Stromal cell of bone marrow (primary cell): ENCODE results near the gene DNAJA4.

Experiments used
- DNase-seq: peaks from one replicate; pipeline ENCODE4 v3.0.0-alpha.2; 2012; ENCODE audit warnings: low read depth

DNAJA4 gene

DNA sequence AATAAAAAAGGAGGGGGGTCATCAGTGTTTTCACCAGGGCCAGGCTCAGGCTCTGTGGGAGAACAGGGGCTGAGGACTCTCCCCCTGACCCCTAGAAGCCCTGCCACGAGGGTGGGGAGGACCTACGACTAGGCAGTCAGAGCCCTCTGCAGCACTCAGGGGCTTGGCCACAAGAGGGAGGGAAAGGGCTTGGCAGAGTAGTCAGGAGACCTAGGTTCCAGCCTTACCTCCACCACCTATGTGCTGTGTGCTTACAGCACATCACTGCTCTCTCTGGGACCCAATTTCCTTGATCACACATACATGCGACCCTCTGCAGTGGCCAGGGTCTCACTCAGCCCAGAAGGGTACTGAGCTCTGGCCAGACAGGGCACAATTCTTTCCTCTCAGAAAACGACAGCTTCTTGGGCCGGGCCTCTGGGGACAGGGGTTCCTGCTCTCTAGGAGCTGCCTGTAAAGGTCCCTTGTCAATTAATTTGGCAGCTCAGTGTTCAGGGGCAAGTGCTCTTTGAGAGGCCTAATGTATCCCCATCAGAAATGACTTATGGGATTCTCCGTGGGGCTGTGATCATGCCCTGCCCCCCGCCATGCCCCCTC, 51.4 kb downstream of the DNAJA4 start:
- DNase-seq: no peak

DNA sequence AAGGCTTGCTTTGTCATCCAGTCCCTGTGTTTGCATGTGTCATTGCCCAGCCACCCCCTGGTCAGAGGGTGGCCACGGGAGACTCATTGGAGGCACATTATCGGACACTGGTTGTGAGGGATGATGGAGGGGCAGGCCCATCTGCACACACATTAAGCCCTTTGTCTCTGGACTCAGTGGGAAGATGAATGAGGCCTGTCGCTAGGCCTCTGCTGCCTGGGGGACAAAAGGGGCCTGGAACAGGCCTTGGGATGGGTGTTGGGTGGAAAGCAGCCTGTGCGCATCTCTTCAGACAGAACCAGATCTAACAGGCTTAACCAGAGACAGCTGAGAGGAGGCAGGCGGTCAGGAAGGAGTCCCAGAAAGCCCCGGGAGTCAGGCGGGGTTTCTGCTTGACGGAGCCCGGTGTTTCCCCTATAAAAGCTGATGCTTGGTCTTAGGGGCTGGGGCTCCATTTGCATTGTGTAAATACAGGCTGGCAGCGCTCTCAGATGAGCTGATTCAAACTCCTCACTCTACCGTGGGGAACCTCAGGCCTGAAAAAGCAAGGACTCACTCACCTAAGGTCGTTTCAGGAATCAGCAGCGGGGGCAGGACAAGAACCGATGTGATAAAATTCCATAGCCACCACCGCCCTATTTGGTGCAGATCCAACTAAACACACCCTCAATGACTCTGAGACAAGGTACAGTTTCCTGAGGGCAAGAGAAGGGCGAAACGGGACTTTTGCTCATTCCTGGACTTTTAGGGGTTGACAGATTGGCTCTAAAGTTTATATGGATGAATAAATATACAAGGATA, 52.1 kb downstream of the DNAJA4 start:
- DNase-seq: no peak

DNA sequence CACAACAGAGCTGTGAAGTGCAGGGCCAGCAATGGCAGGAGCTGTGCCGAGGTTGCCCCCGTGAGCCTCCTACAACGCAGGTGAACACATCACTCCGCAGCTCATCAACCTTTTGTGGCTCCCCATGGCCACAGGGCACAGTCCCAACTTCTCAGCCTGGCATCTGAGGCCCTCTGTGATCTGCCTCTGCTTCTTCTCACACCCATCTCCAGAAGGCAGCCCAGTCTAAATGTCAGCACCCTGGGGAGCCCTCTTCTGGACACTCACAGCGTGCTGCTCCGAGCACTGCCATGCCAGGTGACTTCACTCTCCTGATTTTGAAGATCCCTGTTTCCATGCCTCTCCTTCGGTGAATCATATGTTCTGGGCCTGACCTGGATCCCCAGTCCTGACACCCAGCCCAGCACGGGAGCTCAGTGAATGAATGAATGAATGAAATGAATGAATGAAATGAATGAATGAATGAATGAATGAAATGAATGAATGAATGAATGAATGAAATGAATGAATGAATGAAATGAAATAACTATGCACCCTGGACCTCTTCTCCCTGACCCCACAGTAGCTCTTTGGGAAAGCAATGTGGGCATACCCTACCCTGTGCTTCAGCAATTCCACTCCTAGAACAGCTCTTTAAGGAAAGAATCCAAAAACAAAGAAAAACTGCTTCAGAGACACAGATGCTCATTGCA, 52.9 kb downstream of the DNAJA4 start:
- no peak for DNase-seq

DNA sequence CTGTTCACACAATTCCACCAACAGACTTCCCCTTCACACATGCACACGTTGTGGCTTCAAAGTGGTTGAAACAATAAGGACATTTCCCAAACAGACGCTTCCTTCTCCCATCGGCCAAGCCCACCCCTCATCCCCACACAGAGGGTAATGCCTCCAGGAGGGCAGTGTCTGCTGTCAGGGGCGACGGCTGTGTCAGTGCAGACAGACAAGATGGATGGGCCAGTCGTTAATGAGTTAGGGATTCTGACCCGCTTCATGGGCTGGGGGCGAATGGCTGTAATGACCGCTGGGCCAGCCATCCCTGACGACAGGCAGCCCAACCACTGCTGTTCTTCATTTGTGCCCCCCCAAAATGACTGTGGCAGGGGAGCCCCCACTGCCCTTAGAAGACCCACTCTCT, 55.2 kb downstream of the DNAJA4 start:
- no peak for DNase-seq

DNA sequence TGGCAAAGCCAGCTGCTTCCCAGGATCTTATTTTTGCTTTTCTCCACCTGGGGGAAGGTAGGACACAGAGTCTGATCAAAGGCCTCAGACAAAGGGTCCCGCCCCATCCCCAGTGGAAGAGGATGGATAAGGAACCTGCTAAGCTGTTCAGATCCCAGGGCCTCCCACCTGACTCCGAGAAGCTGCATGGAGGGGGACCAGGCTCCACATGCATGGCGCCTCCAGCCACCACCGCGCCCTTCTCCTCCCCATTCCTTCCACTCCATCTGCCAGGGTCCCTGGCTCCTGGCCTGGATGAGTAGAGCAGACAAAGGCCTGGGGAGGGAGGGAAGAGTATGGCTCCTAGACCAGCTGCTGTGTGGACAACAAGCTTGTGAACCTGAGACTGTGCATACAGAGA, 55.8 kb downstream of the DNAJA4 start:
- no peak for DNase-seq

DNA sequence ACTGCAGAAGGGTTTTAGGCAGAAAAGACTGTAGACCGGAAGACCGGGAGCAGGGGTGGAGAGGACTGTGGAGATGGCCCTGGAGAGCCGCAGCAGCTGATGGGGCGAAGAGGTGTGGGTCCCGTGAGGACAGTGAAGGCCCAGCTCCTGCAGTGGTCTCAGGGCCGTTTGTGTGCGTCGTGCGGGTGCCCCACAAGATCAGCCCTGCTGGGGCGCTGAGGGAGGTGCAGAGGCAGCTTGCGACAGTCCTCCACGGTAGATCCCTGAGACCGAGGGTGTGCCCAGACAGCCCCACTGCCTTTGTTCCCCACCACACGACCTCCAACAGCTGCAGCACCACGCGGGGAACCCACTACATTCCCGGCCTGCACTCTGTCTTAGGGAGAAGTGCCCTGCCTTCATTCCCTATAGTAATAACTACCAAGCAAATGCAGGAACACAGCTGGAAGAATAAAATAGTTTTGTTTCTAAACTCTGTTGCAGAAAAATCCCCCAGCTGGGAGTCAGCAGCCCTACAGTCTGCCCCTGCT, 56.7 kb downstream of the DNAJA4 start:
- no peak for DNase-seq

DNA sequence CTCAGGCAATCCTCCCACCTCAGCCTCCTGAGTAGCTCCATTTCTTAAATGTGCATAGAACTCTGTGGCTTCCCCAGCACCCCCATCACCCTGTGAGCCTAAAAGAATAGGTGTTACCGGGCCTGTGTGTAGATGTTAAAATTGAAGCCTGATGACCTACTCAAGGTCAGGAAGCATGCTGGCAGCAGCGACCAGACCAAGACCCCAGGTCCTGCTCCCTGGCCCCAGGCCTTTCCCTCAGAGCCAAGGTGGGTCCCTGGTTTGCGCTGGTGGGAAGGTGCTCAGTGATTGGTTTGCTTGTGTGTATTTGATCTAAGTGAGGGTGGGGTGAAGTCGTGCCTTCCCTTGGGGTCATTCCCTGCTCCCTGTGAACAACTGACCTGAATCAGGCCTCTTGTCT, 57.4 kb downstream of the DNAJA4 start:
- DNase-seq: no peak

DNA sequence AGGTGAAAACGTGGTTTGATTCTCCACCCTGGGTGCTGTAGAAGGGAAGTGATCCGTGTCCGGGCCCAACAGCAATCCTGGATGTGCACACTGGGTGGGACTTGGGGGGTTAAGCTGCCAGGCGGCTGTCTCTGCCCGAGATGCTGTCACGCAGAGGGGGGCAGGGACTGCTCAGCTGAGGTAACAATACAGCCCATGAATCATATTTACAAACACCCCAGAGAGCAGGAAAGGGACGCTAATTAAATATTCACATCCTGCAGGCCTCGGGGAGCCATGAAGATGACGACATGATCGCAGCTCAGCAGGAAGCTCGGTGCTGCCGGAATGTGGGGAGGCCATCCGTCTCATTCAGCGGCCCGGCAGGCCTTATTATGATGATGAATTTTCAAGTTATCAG, 57.9 kb downstream of the DNAJA4 start:
- no peak for DNase-seq

DNA sequence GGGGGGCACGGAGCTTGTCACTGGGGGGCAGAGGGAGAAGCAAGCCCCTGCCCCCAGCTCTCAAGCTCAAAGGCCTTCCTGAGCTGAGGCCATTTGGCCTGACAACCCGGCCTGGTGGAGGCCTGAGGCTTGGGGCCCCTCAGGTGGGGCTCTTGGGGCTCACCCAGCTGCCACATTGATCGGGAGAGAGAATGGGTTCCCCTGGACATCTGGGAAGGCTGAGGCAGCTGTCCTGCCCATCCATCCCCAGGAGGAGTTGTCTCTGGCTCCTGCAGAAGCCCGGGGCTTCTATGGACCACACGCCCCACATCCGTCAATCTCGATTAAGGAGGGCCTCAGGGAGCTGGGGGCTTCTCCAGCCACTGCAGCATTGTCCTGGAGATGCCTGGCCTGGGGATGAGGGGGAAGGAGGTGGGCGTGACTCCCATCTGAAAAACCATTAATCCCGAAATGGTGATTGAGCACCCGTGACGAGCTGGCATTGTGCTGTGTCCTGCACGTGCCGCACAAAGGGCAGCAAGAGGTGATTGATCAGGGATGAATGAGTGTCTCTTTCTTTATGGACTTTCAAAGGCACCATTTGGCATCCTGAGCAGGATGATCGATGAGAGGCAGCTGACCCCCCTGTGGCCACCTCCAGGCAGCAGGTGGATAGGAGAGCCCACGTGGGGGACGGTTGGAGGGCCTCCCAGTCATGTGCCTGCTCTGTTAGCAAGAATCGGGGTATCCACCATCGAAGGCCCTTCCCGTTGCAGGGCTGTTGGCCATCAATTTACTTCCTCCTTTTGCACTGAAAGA, 58.6 kb downstream of the DNAJA4 start:
- DNase-seq: no peak

DNA sequence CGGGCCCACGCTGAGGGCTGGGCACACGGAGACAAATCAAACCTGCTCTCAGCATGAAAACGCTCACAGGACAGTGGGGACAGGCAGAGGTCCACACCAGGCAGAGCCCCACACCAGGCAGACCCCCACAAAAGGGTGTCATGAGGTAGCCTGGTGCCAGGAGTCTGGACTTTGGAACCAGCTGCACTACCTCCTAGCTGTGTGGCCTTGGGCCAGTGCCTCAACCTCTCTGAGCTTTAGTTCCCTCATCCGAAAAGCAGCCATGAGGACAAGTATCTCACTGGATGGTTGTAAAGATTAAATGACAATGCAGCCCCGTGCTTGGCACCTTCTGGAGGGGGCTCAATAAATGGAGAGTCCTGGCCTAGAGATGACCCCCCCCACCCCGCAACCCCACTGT, 59.3 kb downstream of the DNAJA4 start:
- DNase-seq: no peak

DNA sequence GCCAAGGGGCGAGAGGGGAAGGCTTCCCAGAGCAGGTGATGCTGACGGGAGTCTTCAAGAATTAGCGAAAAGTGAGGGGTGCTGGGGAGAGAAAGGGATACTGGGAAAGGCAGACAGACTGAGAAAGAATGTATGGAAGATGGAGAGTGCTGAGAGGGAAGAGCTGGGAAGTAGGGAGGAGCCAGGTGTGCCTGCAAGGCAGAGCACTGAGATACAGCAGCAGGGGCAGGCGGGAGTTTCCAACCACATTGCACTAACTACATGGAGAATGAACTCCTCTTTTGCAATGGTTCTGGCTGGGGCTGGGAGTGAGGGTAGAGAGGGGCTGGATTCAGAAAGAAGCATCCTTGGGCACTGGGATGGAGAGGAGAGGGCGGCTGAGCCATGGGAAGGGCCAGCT, 59.8 kb downstream of the DNAJA4 start:
- DNase-seq: no peak

DNA sequence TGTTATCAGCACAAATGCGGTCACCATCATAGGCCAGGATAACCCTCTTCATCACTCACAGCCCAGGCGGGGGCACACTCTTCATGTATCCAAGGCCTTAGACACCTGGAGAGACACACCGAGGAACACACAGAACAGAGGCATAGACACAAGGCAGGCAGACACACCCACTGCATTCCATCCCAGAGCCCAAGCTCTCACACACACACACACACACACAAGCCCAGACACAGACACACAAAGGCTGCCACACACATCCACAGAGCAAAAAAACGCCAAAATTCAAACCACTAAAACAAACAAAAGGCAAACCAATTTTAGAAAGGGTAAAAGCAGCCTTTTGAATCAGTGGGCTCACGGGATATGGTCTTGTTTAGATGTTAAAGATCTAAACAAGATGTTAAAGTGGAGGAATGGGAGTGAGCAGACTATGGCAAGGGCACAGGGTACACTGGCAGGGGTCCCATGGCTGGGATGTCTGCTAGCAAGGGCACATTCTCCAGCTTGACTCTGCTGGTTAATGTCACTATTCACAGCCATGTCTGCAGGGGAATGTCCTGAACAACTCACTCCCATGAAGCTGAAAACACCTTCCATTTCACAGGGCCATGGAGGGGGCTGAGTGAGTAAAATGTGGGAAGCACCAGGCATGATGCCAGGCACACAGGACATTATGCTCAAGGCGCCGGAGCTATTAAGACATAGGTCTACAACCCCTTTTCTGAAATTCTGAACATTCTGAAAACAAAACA, 60.9 kb downstream of the DNAJA4 start:
- no peak for DNase-seq

DNA sequence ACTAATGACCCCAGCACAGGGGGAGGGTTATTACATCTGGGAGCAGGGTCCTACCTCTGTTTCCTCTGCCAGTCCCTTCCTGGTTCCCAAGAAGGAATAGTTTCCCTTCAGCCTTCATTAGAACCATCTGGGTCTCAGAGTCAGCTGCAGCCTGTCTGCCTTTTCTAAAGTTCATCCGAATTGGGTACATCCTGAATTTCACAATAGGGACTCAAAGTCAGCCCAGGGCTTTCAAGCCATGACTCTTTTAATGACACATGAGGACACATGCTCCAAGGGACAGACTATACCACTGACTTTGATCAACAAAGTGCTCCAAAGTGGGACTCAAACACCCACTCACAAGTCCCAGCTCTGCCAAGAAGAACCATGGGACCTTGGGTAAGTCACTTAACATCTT, 63.1 kb downstream of the DNAJA4 start:
- DNase-seq: no peak

DNA sequence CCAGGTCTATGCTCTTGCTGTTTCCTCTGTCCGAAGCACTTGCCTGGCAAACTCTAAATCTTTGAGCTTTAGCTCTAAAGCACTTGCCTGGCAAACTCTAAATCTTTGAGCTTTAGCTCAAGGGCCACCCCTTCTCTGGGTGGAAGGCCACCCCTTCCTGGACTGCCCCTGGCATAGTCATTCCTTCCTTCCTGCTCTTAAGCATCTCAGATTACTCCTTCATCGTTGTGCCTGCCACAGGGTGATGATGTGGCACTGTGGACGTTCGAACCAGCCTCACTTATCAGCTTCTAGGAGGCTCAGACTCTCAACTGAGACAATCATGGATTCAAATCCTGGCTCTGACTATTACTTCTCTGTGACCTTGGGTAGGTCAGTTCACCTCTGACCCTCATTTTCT, 65.3 kb downstream of the DNAJA4 start:
- no peak for DNase-seq
